HUES64 (cell line): ENCODE results near the gene TNC. TPM values are rescaled to one million over a fixed set of nuclear protein-coding genes. Genes with fewer than 3 reads are reported as not detected.

ENCODE experiments used
- H3K27ac ChIP-seq: 2 replicates; pipeline ENCODE4 v1.7.0; 2013; ENCODE audit warnings: low read depth, low read length, inconsistent platforms
- H3K27me3 ChIP-seq: 2 replicates; pipeline ENCODE4 v1.6.1; 2013; ENCODE audit warnings: mild to moderate bottlenecking, low read length; ENCODE audit not compliant: insufficient read depth
- H3K36me3 ChIP-seq: 2 replicates; pipeline ENCODE4 v1.6.1; 2013; ENCODE audit warnings: mild to moderate bottlenecking, low read length; ENCODE audit not compliant: insufficient read depth
- H3K4me1 ChIP-seq: 2 replicates; pipeline ENCODE4 v1.6.1; 2013; ENCODE audit warnings: mild to moderate bottlenecking, low read length, moderate library complexity; ENCODE audit not compliant: insufficient read depth
- H3K4me3 ChIP-seq: 2 replicates; pipeline ENCODE4 v1.5.1; 2013; ENCODE audit warnings: mild to moderate bottlenecking, low read length, moderate library complexity
- H3K9ac ChIP-seq: 2 replicates; pipeline ENCODE4 v1.6.1; 2013; ENCODE audit warnings: mild to moderate bottlenecking, low read depth, low read length
- H3K9me3 ChIP-seq: 2 replicates; pipeline ENCODE4 v1.6.1; 2013; ENCODE audit warnings: low read depth, low read length; ENCODE audit not compliant: insufficient read depth
- WGBS: fragments of 150-250, 120-280 bp; methylation state at CpG from one replicate; pipeline ENCODE4 v1.1.7; 2013; ENCODE audit warnings: missing lambda C conversion rate; 5-methylcytosine and 5-hydroxymethylcytosine counted together
- polyA plus RNA-seq, 2 experiments: library from polyadenylated mRNA; stranded (reverse); fragments of 50-300 nt; gene quantifications; one replicate each; pipeline ENCODE4 v1.2.3, GENCODE V29; 2013

Gene TNC
- polyA plus RNA-seq (2013, experiment 1 of 2), result 20.7 TPM
- polyA plus RNA-seq (2013, experiment 2 of 2), result 22.8 TPM

DNA sequence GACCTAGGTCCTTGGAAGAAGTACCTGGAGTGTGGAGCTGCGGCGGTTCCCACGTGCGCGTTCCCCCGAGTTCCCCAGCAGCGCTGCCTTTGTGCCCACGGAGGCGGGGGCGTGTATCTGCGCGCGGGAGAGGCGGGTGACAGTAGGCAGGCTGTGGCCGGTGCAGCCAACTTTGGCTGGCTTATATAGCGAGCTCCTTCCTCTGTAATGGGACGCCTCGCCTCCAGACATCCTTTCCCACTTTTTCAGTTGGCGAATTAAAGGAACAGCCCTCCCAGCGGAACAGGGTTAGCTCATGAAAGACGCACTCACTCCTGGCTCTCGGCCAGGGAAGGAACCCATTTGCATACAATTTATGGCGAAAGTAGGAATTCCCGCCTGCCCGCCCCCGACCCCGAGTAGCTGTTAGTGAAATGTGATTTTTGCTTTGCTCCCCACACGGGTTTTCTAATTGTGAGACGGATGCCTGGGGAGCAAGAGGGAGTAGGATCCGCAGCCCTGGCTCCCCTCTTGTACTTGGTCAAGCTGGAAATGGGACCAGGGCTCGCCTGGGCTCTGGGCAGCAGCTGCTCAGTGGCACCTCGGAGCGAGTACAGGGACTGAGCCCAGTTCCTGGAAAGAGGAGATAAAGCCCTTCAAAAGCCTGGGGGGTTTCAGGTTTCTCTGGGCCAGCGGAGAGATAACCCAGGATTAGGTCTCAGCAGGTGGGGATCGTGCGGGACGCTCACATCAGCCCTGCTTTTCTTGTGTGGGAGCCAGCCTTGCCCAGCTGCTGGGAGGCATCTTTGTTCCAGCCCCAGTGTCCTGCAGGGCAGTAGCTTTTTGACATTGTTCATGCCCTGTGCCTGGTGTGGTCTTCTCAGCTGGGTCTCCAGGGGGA lies at the start of gene TNC:
TSS of gene TNC (minus strand) at position 159 of the 880 bp plus-strand sequence. CDS start 27,139 bp downstream, outside the sequence.
- Histone ChIP-seq H3K36me3 (peaks cover 4% of the 10 kb centered on the region; the same call in 1 of the 2 replicates), H3K27ac (peak within 1 kb of the TSS; percentile 69; the same call in 1 of the 2 replicates), H3K4me1 (peaks cover 43% of the 10 kb centered on the region), H3K9me3 (no peaks in the 10 kb centered on the region), H3K27me3 (peaks cover 70% of the 10 kb centered on the region), H3K4me3 (peak within 1 kb of the TSS; percentile 60), H3K9ac (peak within 1 kb of the TSS; percentile 44)
- under 1% methylated on average over 37 of the region's 37 CpGs for WGBS

GRCh38 chr9:115167175-115167574 lies 49.2 kb upstream of the TNC start:
- H3K9ac ChIP-seq, result no peak overlapping the region
- WGBS, result 75% methylated on average over 3 of the region's 3 CpGs
- H3K4me1 ChIP-seq, result peaks cover 31% of the 10 kb centered on the region
- no peak overlapping the region for H3K27ac ChIP-seq
- no peaks in the 10 kb centered on the region for H3K27me3 ChIP-seq
- peaks cover 3% of the 10 kb centered on the region; the same call in 1 of the 2 replicates for H3K9me3 ChIP-seq
- H3K4me3 ChIP-seq, result no peak overlapping the region
- H3K36me3 ChIP-seq, result no peaks in the 10 kb centered on the region

- H3K36me3 ChIP-seq, result no peaks in the 10 kb centered on the region
- H3K4me3 ChIP-seq, result no peak overlapping the region
- peaks cover 3% of the 10 kb centered on the region; the same call in 1 of the 2 replicates for H3K9me3 ChIP-seq
- H3K9ac ChIP-seq, result no peak overlapping the region
- H3K4me1 ChIP-seq, result peaks cover 21% of the 10 kb centered on the region
- no peaks in the 10 kb centered on the region for H3K27me3 ChIP-seq
- no peak overlapping the region for H3K27ac ChIP-seq
Measured at GRCh38 chr9:115165233-115165632, 47.3 kb upstream of the TNC start.

- no peaks in the 10 kb centered on the region for H3K9me3 ChIP-seq
Measured at GRCh38 chr9:115164511-115164974, 46.6 kb upstream of the TNC start.

GRCh38 chr9:115162946-115163345 lies 45.0 kb upstream of the TNC start:
- WGBS, result no CpG with 5 or more reads among the region's 1 CpG
- H3K36me3 ChIP-seq, result no peaks in the 10 kb centered on the region
- no peaks in the 10 kb centered on the region for H3K9me3 ChIP-seq
- no peaks in the 10 kb centered on the region for H3K27me3 ChIP-seq
- H3K4me1 ChIP-seq, result peaks cover 14% of the 10 kb centered on the region
- H3K27ac ChIP-seq, result no peak overlapping the region
- no peak overlapping the region for H3K9ac ChIP-seq
- H3K4me3 ChIP-seq, result no peak overlapping the region

More at GRCh38 chr9:115164511-115164974, 46.6 kb upstream of the TNC start:
- Histone ChIP-seq H3K4me3 (no peak overlapping the region), H3K36me3 (no peaks in the 10 kb centered on the region), H3K9ac (no peak overlapping the region), H3K27ac (no peak overlapping the region), H3K4me1 (peaks cover 15% of the 10 kb centered on the region), H3K27me3 (no peaks in the 10 kb centered on the region)
- 67% methylated on average over 3 of the region's 3 CpGs for WGBS

GRCh38 chr9:115161446-115161845 lies 43.5 kb upstream of the TNC start:
- Histone ChIP-seq H3K27me3 (no peaks in the 10 kb centered on the region), H3K9ac (no peak overlapping the region), H3K4me3 (no peak overlapping the region), H3K4me1 (peaks cover 10% of the 10 kb centered on the region), H3K27ac (no peak overlapping the region), H3K36me3 (no peaks in the 10 kb centered on the region), H3K9me3 (no peaks in the 10 kb centered on the region)
- WGBS, result 92% methylated on average over 1 of the region's 1 CpG

DNA sequence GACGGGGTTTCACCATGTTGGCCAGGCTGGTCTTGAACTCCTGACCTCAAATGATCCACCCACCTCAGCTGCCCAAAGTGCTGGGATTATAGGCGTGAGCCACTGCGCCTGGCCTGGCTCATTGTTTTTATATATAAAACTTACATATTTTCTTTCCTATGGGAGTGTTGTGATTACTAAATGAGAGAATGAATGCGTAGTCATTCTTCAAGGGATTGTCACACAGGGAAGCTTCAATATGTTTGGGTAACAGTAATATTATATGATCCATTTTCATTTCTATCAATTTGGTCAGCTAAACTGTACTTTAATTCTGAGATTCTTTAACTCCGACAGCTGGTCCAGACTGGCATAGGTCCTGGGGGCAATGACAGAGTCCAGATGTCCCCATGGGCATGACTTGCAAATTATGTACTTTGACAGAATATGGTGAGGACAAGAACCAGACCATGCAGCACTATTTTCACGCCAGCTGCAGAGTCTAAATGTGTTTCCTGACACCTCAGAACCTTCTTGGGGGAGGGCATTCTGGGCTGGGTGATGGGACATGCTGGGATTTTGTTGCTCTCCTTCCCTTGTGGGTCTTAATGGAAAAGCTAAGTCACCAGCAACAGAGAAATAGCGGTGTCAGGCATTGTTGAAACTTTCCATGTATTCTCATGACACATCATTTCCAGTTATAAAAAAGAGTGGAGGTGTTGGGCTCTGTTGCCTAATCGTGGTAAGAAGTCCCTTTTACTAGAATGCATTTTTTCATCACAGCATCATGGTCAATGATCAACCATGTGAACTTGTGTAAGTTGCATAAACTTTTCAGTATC lies 40.9 kb upstream of the TNC start:
- Histone ChIP-seq H3K4me1 (no peaks in the 10 kb centered on the region; the same call in 1 of the 2 replicates), H3K27me3 (no peaks in the 10 kb centered on the region), H3K9ac (no peak overlapping the region), H3K36me3 (no peaks in the 10 kb centered on the region), H3K9me3 (no peaks in the 10 kb centered on the region; the same call in 1 of the 2 replicates), H3K27ac (no peak overlapping the region), H3K4me3 (no peak overlapping the region)
- WGBS, result 93% methylated on average over 5 of the region's 8 CpGs

DNA sequence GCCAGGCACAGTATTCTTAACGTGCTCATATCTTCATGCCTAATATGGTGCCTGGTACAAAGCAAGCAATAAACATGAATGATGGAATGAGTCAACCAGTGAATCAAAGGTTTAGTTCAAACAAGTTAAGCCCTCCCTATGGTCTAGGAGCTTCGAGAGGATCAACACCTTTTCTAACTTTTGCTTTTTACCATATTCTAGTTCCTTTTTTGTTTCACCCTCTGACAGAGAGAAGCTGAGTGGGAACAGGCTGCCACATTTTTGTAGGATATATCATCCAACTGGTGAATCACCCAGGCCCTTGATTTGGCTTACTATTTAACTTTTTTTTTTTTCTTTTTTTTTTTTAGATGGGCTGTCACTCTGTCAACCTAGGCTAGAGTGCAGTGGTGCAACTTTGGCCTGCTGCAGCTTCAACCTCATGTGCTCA lies 39.3 kb upstream of the TNC start:
- Histone ChIP-seq H3K4me1 (no peaks in the 10 kb centered on the region; the same call in 1 of the 2 replicates), H3K36me3 (no peaks in the 10 kb centered on the region), H3K4me3 (no peak overlapping the region), H3K9me3 (no peaks in the 10 kb centered on the region; the same call in 1 of the 2 replicates), H3K9ac (no peak overlapping the region), H3K27me3 (no peaks in the 10 kb centered on the region), H3K27ac (no peak overlapping the region)
- 69% methylated on average over 2 of the region's 2 CpGs for WGBS

- whole genome bisulfite sequencing, result 97% methylated on average over 4 of the region's 4 CpGs
- Histone ChIP-seq H3K27me3 (no peaks in the 10 kb centered on the region), H3K4me1 (no peaks in the 10 kb centered on the region; the same call in 1 of the 2 replicates), H3K36me3 (no peaks in the 10 kb centered on the region), H3K9ac (no peak overlapping the region), H3K9me3 (no peaks in the 10 kb centered on the region; the same call in 1 of the 2 replicates), H3K4me3 (no peak overlapping the region), H3K27ac (no peak overlapping the region)
Measured at GRCh38 chr9:115155037-115155436, 37.1 kb upstream of the TNC start.

DNA sequence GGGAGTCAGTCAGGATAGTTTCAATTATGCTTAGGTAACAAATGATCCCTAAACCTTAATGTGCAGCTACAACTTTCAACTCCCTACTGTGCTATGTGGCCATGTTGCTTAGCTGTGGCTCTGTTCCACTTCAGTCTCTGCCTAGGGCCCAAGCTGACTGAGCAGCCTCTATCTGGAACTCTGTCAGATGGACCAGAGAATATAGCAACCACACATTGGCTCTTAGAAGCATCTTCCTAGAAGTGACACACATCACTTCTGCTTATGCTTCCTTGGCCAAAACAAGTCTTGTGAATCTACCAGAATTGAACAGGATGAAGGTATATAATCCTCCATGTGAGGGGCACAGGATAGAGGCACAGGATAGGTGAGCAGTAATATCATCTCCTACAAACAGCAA lies 36.7 kb upstream of the TNC start:
- Histone ChIP-seq H3K4me3 (no peak overlapping the region), H3K36me3 (no peaks in the 10 kb centered on the region), H3K27me3 (no peaks in the 10 kb centered on the region), H3K4me1 (no peaks in the 10 kb centered on the region; the same call in 1 of the 2 replicates), H3K27ac (no peak overlapping the region), H3K9ac (no peak overlapping the region), H3K9me3 (no peaks in the 10 kb centered on the region; the same call in 1 of the 2 replicates)
